K562 (cell line): ENCODE results near the gene CHCHD1. TPM values are rescaled to one million over a fixed set of nuclear protein-coding genes. Genes with fewer than 3 reads are reported as not detected.

Experiments
- ARHGAP35 ChIP-seq: fragments of 450-650 bp; IDR thresholded peaks from 2 replicates; pipeline ENCODE4 v1.6.1; 2018; ENCODE audit not compliant: partially characterized antibody
- DIDO1 ChIP-seq: fragments of 450-650 bp; IDR thresholded peaks from 2 replicates; pipeline ENCODE4 v1.6.1; 2016; ENCODE audit warnings: low read depth, missing biosample characterization, missing genetic modification characterization
- E2F1 ChIP-seq: sonication (generic); formaldehyde crosslinking; IDR thresholded peaks from 2 replicates; pipeline ENCODE4 v1.8.1; 2023; ENCODE audit warnings: mild to moderate bottlenecking, missing genetic modification reagents, moderate library complexity
- ETV6 ChIP-seq, 3 experiments: fragments of 150-350 bp in 1 of 3; sonication (generic) in 1 of 3; formaldehyde crosslinking in 1 of 3; IDR thresholded peaks; 2 replicates each; pipeline versions ENCODE4 v1.6.1 to v1.8.0; 2014 to 2022; ENCODE audit warnings: borderline replicate concordance in 2 of 3, low read depth in 2 of 3, antibody characterized with exemption in 1 of 3, low read length in 1 of 3, mild to moderate bottlenecking in 1 of 3, missing genetic modification reagents in 1 of 3
- FOS ChIP-seq: IDR thresholded peaks from 3 replicates; pipeline ENCODE4 v1.6.1; 2011; ENCODE audit not compliant: insufficient read length; ENCODE audit errors: extremely low read depth
- HMBOX1 ChIP-seq: sonication (generic); IDR thresholded peaks from 2 replicates; pipeline ENCODE4 v1.6.1; 2016
- LARP7 ChIP-seq: fragments of 450-650 bp; IDR thresholded peaks from 2 replicates; pipeline ENCODE4 v1.6.1; 2016
- MCM5 ChIP-seq: fragments of 450-650 bp; IDR thresholded peaks from 2 replicates; pipeline ENCODE4 v1.6.1; 2016; ENCODE audit warnings: low read depth
- POU5F1 ChIP-seq: fragments of 150-350 bp; IDR thresholded peaks from 2 replicates; pipeline ENCODE4 v1.6.1; 2014; ENCODE audit warnings: borderline replicate concordance, low read length, low read depth, mild to moderate bottlenecking; ENCODE audit not compliant: partially characterized antibody
- SMARCC2 ChIP-seq: fragments of 450-650 bp; IDR thresholded peaks from 2 replicates; pipeline ENCODE4 v1.6.1; 2017; ENCODE audit warnings: antibody characterized with exemption, moderate library complexity, mild to moderate bottlenecking, low read depth
- XRCC3 ChIP-seq: fragments of 450-650 bp; IDR thresholded peaks from 2 replicates; pipeline ENCODE4 v1.6.1; 2017; ENCODE audit warnings: mild to moderate bottlenecking, moderate library complexity
- ZNF184 ChIP-seq: sonication (generic); formaldehyde crosslinking; IDR thresholded peaks from 2 replicates; pipeline ENCODE4 v1.5.0; 2020; ENCODE audit warnings: missing genetic modification reagents
- ZNF239 ChIP-seq: fragments of 250-450 bp; sonication (Bioruptor Pico); IDR thresholded peaks from 2 replicates; pipeline ENCODE4 v1.4.0; 2020; ENCODE audit warnings: mild to moderate bottlenecking
- ZNF449 ChIP-seq: fragments of 250-450 bp; sonication (Bioruptor Pico); IDR thresholded peaks from 2 replicates; pipeline ENCODE4 v1.8.0; 2022; ENCODE audit warnings: moderate library complexity, mild to moderate bottlenecking, inconsistent platforms
- polyA plus RNA-seq, 8 experiments: library from polyadenylated mRNA; depleted of rRNA in 4 of 8; stranded (reverse) in 5 of 8; unstranded in 3 of 8; fragments of >200 nt; fragmentation: Nextera tagmentation in 2 of 8; fragmentation: Illumina TruSeq in 1 of 8; extraction: Ambion mirVana in 2 of 8; extraction: Trizol in 1 of 8; gene quantifications; 2 replicates each; pipeline versions ENCODE4 v1.2.1 to v1.2.3, GENCODE V29; 2011 to 2014; ENCODE audit warnings: inconsistent platforms in 1 of 8, missing spikeins in 1 of 8
- total RNA-seq, 7 experiments: library from RNA; depleted of rRNA in 6 of 7; stranded (reverse); fragments of >200 nt in 6 of 7; fragmentation: Illumina TruSeq in 2 of 7; extraction: Trizol in 2 of 7; gene quantifications; 2 replicates each; pipeline versions ENCODE4 v1.2.1 to v1.2.3, GENCODE V29; 2011 to 2021; ENCODE audit warnings: low replicate concordance in 1 of 7
- TF ChIP-seq, protein P1 (sequence below): sonication (generic); formaldehyde crosslinking; IDR thresholded peaks from 2 replicates; pipeline ENCODE4 v1.8.0; 2022; ENCODE audit warnings: missing genetic modification reagents, mild to moderate bottlenecking, moderate library complexity, borderline replicate concordance
- TF ChIP-seq, protein P2 (sequence below): fragments of 450-650 bp; formaldehyde crosslinking; IDR thresholded peaks from 2 replicates; pipeline ENCODE4 v1.4.0; 2020; ENCODE audit warnings: mild to moderate bottlenecking, moderate library complexity
- TF ChIP-seq, protein P3 (sequence below): fragments of 250-450 bp; sonication (Bioruptor Pico); IDR thresholded peaks from 2 replicates; pipeline ENCODE4 v1.5.0; 2021; ENCODE audit warnings: mild to moderate bottlenecking, borderline replicate concordance

CHCHD1 gene
- total and polyA plus RNA-seq, 9 of the 15 experiments (the other 6 are each of a cell fraction or from before 2014, with no cell fraction given), result 52.9 to 126 (median 83.4) TPM

- TF ChIP-seq ETV6 (IDR thresholded peaks at IDR 0.05; ENCODE audit: borderline replicate concordance in 1 of 2, low read depth in 2 of 2, low read length in 1 of 2) (0 out of 4 replicates have a peak, but pooled peaks of 1 of the 2 experiments have one; percentile 21), ETV6 (CRISPR knock-in tag; IDR thresholded peaks at IDR 0.05; ENCODE audit: borderline replicate concordance) (no peak), MCM5 (no peak), HMBOX1 (no peak), ARHGAP35 (no peak), POU5F1 (no peak), ZNF449 (no peak), ZNF239 (CRISPR knock-in tag) (no peak), DIDO1 (tag) (peak; percentile 66; the same call in 1 of the 2 replicates), E2F1 (CRISPR knock-in tag) (peak; percentile 84), LARP7 (no peak), FOS (no peak), XRCC3 (no peak), SMARCC2 (no peak; the same call in 1 of the 2 replicates), ZNF184 (CRISPR knock-in tag) (no peak)
- TF ChIP-seq, protein P1, sequence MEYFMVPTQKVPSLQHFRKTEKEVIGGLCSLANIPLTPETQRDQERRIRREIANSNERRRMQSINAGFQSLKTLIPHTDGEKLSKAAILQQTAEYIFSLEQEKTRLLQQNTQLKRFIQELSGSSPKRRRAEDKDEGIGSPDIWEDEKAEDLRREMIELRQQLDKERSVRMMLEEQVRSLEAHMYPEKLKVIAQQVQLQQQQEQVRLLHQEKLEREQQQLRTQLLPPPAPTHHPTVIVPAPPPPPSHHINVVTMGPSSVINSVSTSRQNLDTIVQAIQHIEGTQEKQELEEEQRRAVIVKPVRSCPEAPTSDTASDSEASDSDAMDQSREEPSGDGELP (CRISPR knock-in tag), result peak; percentile 79
- TF ChIP-seq, protein P2, sequence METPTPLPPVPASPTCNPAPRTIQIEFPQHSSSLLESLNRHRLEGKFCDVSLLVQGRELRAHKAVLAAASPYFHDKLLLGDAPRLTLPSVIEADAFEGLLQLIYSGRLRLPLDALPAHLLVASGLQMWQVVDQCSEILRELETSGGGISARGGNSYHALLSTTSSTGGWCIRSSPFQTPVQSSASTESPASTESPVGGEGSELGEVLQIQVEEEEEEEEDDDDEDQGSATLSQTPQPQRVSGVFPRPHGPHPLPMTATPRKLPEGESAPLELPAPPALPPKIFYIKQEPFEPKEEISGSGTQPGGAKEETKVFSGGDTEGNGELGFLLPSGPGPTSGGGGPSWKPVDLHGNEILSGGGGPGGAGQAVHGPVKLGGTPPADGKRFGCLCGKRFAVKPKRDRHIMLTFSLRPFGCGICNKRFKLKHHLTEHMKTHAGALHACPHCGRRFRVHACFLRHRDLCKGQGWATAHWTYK (CRISPR knock-in tag), result peak; percentile 96
- TF ChIP-seq, protein P3, sequence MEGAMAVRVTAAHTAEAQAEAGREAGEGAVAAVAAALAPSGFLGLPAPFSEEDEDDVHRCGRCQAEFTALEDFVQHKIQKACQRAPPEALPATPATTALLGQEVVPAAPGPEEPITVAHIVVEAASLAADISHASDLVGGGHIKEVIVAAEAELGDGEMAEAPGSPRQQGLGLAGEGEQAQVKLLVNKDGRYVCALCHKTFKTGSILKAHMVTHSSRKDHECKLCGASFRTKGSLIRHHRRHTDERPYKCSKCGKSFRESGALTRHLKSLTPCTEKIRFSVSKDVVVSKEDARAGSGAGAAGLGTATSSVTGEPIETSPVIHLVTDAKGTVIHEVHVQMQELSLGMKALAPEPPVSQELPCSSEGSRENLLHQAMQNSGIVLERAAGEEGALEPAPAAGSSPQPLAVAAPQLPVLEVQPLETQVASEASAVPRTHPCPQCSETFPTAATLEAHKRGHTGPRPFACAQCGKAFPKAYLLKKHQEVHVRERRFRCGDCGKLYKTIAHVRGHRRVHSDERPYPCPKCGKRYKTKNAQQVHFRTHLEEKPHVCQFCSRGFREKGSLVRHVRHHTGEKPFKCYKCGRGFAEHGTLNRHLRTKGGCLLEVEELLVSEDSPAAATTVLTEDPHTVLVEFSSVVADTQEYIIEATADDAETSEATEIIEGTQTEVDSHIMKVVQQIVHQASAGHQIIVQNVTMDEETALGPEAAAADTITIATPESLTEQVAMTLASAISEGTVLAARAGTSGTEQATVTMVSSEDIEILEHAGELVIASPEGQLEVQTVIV, result no peak; the same call in 1 of the 2 replicates
Measured at GRCh38 chr10:73772281-73773151, 9.3 kb upstream of the CHCHD1 start (continued).
